Retinal pigment epithelial cell (primary cell): ENCODE results near the gene SLC6A19.
"Not testable (repeated sequence)": the region's sequence is repeated elsewhere in the genome, so short reads cannot be mapped to it uniquely, and the experiment has no call there.

ENCODE experiments used
- DNase-seq: peaks from one replicate; pipeline ENCODE4 v3.0.0-alpha.2; 2010; ENCODE audit warnings: low read depth
- H3K4me3 ChIP-seq: 2 replicates; pipeline ENCODE4 v1.5.1; 2011; ENCODE audit warnings: mild to moderate bottlenecking, low read length, control low read depth, moderate library complexity
- TF ChIP-seq, protein P1 (sequence below): conservative IDR thresholded peaks from 2 replicates; pipeline ENCODE4 v1.5.1; 2011; ENCODE audit warnings: low read depth, low read length, control low read depth, inconsistent platforms

SLC6A19 gene

DNA sequence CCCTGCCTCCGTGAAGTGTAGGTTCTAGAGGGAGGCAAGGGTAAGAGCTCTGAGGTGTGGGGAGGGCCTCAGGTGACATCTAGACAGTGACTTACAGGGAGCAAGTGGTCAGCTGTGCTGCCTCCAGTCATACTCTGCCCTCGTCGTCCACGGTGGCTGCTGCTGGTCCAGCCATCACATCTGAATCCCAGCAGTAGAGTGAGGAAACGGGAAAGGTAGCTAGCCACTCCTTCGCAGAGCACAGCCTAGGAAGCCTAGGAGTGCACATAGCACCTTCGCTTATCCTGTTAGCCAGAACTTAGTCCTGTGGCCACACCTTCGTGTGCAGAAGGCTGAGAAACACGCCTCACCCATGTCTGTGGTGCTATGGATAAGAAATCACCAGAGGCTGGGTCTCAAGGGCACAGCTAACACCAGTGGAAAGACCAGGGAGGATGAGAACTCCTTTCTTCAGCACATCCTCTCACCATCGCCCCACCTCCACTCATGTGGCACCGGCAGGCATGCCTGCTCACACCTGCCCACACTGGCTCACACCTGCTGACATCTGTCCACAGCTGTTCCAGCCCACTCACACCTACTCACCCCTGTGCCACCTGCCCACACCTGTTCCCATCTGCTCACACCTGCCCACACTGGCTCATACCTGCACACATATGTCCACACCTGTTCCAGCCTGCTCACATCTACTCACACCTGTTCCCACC is 44.5 kb upstream of the SLC6A19 start:
- H3K4me3 ChIP-seq, result no peak overlapping the region
- TF ChIP-seq, protein P1, sequence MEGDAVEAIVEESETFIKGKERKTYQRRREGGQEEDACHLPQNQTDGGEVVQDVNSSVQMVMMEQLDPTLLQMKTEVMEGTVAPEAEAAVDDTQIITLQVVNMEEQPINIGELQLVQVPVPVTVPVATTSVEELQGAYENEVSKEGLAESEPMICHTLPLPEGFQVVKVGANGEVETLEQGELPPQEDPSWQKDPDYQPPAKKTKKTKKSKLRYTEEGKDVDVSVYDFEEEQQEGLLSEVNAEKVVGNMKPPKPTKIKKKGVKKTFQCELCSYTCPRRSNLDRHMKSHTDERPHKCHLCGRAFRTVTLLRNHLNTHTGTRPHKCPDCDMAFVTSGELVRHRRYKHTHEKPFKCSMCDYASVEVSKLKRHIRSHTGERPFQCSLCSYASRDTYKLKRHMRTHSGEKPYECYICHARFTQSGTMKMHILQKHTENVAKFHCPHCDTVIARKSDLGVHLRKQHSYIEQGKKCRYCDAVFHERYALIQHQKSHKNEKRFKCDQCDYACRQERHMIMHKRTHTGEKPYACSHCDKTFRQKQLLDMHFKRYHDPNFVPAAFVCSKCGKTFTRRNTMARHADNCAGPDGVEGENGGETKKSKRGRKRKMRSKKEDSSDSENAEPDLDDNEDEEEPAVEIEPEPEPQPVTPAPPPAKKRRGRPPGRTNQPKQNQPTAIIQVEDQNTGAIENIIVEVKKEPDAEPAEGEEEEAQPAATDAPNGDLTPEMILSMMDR, result no peak
- DNase-seq, result no peak

DNA sequence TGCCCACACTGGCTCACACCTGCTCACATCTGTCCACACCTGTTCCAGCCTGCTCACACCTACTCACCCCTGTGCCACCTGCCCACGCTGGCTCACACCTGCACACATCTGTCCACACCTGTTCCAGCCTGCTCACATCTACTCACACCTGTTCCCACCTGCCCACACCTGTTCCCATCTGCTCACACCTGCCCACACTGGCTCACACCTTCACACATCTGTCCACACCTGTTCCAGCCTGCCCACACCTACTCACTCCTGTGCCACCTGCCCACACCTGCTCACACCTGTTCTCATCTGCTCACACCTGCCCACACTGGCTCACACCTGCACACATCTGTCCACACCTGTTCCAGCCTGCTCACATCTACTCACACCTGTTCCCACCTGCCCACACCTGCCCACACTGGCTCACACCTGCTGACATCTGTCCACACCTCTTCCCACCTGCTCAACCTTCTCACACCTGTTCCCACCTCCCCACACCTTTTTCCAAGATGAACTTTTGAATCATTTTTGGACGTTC is 43.9 kb upstream of the SLC6A19 start:
- not testable (repeated sequence) for DNase-seq, H3K4me3 ChIP-seq

DNA sequence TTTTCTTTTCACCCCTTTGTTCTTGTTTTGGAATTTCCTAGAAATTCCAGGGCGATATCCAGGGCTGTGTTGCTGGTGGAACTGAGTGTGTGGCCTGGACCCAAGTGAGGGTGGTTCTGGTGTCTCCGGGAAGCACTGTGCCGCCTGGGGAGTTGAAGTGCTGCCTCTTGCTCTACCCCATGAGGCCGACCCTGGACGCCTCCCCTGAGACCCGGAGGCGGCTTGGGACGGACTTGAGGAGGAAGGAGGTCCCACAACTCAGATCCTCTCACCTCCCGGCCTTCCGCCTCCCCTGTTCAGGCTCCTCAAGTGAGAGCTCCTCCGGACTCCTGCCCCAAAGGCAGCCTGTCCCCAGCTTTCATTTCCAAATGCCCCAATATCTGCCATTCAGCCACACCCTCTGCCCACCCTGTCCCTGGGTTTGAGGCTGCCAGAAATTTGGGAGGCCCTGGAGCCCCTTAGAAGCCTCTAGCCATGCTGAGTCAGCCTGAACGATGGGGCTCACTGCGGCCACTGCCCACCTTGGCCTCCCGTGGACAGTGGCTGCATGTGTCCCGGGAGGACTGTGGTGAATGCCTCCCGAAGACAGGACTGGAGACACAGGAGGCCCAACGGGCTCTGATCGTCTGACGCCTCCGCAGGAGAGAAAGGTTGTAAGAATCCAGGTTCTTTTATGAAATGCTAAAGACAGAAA is 42.6 kb upstream of the SLC6A19 start:
- TF ChIP-seq, protein P1, result no peak
- no peak overlapping the region for H3K4me3 ChIP-seq
- no peak for DNase-seq

DNA sequence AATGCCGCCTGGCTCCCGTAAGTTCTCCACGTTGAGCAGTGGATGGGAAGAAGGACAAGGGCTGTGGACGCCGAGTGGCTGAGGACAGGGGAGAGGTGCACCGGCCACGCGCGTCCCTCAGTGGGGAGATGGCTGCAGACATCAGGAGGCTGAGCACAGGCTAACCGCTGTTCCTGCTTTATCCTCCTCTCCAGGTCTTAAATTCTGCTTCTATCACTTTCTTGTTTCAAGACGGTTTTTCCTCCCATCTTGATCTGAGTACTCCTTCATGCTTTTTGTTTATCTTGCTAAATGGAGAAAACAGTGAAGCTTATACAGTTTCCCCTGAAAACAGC is 42.1 kb upstream of the SLC6A19 start:
- TF ChIP-seq, protein P1, result no peak
- DNase-seq, result no peak
- H3K4me3 ChIP-seq, result no peak overlapping the region

DNA sequence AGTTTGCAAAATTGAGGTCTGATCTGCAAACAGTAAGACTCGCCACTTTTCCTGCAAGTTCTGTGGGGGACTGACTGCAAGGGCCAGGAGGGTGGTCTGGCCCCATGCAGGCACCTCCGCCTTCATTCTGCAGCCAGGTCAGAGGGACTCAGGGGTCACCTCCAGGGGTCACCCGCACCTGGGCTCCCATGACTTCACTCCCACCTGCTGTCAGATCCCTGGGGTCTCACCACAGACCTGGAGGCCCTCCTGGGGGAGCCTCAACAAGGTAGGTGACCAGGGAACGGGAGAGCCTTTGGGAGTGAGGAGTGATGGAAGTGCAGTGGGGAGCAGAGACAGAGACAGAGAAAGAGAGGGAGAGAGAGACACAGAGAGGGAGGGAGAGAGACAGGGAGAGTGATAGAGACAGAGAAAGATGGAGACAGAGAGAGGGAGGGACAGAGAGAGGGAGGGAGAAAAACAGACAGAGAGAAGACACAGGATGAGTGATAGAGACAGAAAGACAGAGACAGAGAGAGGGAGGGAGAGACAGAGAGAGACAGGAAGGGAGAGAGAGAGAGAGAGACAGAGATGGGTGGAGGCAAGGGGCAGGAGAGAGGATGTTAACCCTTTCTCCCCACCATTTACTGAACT is 41.5 kb upstream of the SLC6A19 start:
- TF ChIP-seq, protein P1, result no peak
- DNase-seq, result no peak
- H3K4me3 ChIP-seq, result no peak overlapping the region

DNA sequence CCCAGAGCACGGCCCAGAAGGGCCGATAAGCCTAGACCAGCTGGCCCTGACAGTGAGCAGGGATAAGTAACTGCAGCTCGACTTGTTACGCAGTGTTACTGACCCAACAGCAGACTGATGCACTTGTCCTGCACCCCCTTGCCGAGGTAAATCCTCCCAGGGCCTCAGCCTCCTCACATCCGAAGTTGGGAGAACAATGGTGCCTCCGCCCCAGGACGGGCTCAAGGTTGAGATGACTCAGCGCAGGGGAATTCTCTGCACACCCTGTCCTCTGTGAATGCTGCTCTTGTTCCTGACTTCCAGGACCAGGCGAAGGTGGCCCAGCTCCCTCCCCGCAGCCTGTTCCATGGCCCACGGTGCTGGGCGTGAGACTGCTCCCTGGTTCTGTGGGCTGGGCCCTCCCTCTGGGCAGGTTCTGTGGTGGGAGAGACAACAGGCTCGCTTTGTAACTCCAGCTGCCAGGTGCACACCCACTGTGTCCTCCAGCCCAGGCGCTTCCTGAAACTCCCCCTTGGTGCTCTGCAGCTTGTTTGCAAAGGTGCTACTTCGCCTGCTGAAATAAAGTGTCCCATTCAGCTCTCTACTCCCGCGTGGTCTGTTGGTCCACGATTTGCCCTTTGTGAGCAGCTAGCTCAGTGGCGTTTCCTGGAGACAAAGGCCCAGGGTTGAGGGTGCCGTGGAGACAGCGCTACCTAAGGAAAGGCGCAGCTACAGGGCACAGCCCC is 40.1 kb upstream of the SLC6A19 start:
- no peak overlapping the region for H3K4me3 ChIP-seq
- TF ChIP-seq, protein P1, result no peak
- DNase-seq, result no peak

DNA sequence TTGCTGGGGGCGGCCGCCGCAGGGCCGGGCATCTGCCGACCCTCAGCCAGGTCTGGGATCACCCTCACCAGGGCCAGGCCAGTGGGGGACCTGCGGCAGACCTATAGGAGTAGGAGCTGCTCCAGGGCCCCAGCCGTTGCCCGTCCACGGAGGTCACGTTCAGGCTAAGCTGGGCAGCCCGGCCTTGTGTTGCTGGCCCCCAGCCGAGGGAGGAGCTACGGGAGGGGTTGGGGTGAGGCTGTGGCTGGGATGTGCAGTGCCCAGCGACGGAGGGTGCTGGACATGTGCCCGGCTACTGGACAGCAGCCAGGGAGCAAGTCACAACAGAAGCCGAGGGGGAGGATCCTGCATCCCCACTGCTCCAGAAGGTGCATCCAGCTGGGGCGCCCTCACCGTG is 39.6 kb upstream of the SLC6A19 start:
- no peak overlapping the region for H3K4me3 ChIP-seq
- TF ChIP-seq, protein P1, result no peak
- peak; percentile 23 for DNase-seq
